ENCODE measurements around the gene MBOAT1.
A peak's percentile ranks its signal among the peaks of the same experiment; 100 is the strongest.

Gene MBOAT1

GRCh38 chr6:20058121-20058905 is 154.0 kb downstream of the MBOAT1 start:
- no peak for FAIRE-seq
- no peak for DNase-seq (ENCODE audit: insufficient read length, low spot score)

DNA sequence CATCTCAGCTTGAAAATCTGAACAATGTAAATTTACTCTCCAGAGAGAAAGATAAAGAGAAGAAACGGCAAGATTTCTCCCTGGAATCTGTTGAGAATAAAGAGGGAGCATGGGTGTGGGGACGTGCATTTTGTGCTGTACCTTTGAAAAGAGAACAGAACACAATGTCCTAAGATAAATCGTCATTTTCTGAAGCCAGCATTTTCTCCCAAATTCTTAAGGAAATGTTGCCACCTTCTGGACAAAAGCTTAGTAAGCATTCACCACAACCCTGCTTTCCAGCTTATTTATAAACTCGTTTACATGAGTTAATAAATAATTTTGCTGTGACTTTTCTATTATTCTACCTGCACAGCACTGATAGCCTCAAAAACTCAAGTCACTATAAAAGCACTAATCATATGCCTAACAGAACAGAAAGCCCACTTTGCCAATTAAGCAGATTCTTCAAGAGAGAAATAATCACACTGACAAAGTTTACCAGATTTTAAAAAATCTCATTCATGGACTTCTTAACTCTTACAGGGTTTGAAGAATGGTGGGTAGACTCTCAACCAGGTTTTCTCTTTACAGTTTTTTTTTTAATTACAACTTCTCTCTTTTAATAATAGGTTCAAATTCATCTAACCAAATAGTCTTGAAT is 155.8 kb downstream of the MBOAT1 start:
- DNase-seq (ENCODE audit: insufficient read length, low spot score) (peak; percentile 23), FAIRE-seq (peak; percentile 91)

DNA sequence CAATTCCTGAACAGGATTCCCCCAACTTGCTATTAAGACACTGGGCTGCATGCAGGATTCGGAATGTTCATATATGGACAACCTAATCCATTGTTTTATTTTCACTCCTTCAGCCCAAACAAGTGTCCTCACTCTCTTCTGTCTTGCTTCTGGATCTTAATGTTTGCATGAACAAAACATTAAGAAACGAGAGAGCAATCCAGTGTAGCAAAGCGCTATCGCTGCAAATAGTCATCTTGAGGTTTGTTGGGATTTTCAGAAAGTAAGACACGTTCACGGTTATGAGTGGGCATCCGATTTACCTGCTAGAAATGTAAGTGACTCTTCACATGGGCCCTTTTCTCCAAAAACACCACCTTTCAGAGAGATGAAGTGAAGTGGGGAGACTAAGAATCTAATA is 156.4 kb downstream of the MBOAT1 start:
- no peak for DNase-seq (ENCODE audit: insufficient read length, low spot score)
- FAIRE-seq: no peak
